Stimulated activated naive CD8-positive, alpha-beta T cell treated with anti-CD3 and anti-CD28 coated beads, Interleukin-15, amount 100 ng/mL, for 72 hours (primary cell): ENCODE data around the gene CNP.

Source experiments
- ATAC-seq: fragments of 150-1000 bp; cut with Tn5 transposase; 2 replicates; pipeline ENCODE4 v1.10.0; 2021; ENCODE audit warnings: mild to moderate bottlenecking, moderate library complexity
- DNase-seq, 2 donors: peaks; one replicate each; pipeline ENCODE4 v3.0.0; 2021 to 2022
- H3K27ac Mint-ChIP-seq, 2 donors: one replicate each; pipeline ENCODE4 v1.8.0; 2022; ENCODE audit warnings: mild to moderate bottlenecking in 2 of 2, mixed read lengths in 2 of 2, moderate library complexity in 2 of 2
- H3K27me3 Mint-ChIP-seq: one replicate; pipeline ENCODE4 v1.8.0; 2022; ENCODE audit warnings: mixed read lengths
- H3K4me1 Mint-ChIP-seq: one replicate; pipeline ENCODE4 v1.8.0; 2022; ENCODE audit warnings: mild to moderate bottlenecking, mixed read lengths
- H3K4me3 Mint-ChIP-seq, 2 donors: one replicate each; pipeline ENCODE4 v1.8.0; 2022; ENCODE audit warnings: mild to moderate bottlenecking in 2 of 2, mixed read lengths in 2 of 2, moderate library complexity in 1 of 2
- H3K9me3 Mint-ChIP-seq, 2 donors: one replicate each; pipeline ENCODE4 v1.8.0; 2022; ENCODE audit warnings: mixed read lengths in 2 of 2

Gene CNP

GRCh38 chr17:41935641-41936040 lies 31.0 kb upstream of the CNP start:
- H3K27ac Mint-ChIP-seq = no peak overlapping the region
- H3K27me3 Mint-ChIP-seq = no peaks in the 10 kb centered on the region
- no peak overlapping the region for H3K4me3 Mint-ChIP-seq
- H3K9me3 Mint-ChIP-seq = no peaks in the 10 kb centered on the region
- no peak for DNase-seq
- H3K4me1 Mint-ChIP-seq = peaks cover 16% of the 10 kb centered on the region
- ATAC-seq = no peak

- Mint-ChIP-seq H3K9me3 (no peaks in the 10 kb centered on the region), H3K4me3 (no peak overlapping the region), H3K27me3 (no peaks in the 10 kb centered on the region), H3K27ac (no peak overlapping the region), H3K4me1 (no peaks in the 10 kb centered on the region)
- ATAC-seq (no peak), DNase-seq (no peak)
These were observed 28.3 kb upstream of the CNP start for GRCh38 chr17:41937970-41938954.

GRCh38 chr17:41939044-41939692 lies 27.4 kb upstream of the CNP start:
- Mint-ChIP-seq H3K9me3 (no peaks in the 10 kb centered on the region), H3K27ac (no peak overlapping the region), H3K4me1 (no peaks in the 10 kb centered on the region), H3K4me3 (no peak overlapping the region), H3K27me3 (no peaks in the 10 kb centered on the region)
- DNase-seq (no peak), ATAC-seq (no peak)

- Mint-ChIP-seq H3K4me1 (no peaks in the 10 kb centered on the region), H3K4me3 (no peak overlapping the region)
- ATAC-seq = no peak
These were observed 26.9 kb upstream of the CNP start for GRCh38 chr17:41939693-41940090.

GRCh38 chr17:41941168-41941567 lies 25.4 kb upstream of the CNP start:
- H3K4me1 Mint-ChIP-seq = no peaks in the 10 kb centered on the region
- H3K4me3 Mint-ChIP-seq = no peak overlapping the region
- ATAC-seq = no peak
- DNase-seq = no peak
- no peaks in the 10 kb centered on the region for H3K9me3 Mint-ChIP-seq
- H3K27ac Mint-ChIP-seq = no peak overlapping the region
- H3K27me3 Mint-ChIP-seq = no peaks in the 10 kb centered on the region

More at GRCh38 chr17:41939693-41940090, 26.9 kb upstream of the CNP start:
- Mint-ChIP-seq H3K27me3 (no peaks in the 10 kb centered on the region), H3K27ac (no peak overlapping the region), H3K9me3 (no peaks in the 10 kb centered on the region)
- no peak for DNase-seq

- Mint-ChIP-seq H3K9me3 (no peaks in the 10 kb centered on the region), H3K4me3 (no peak overlapping the region), H3K27ac (no peak overlapping the region), H3K4me1 (no peaks in the 10 kb centered on the region), H3K27me3 (no peaks in the 10 kb centered on the region)
- no peak for DNase-seq
- ATAC-seq = no peak
These were observed 23.8 kb upstream of the CNP start for GRCh38 chr17:41942626-41943373.

GRCh38 chr17:41943492-41943891 lies 23.1 kb upstream of the CNP start:
- H3K27me3 Mint-ChIP-seq = no peaks in the 10 kb centered on the region
- no peaks in the 10 kb centered on the region for H3K9me3 Mint-ChIP-seq
- H3K27ac Mint-ChIP-seq = no peak overlapping the region
- H3K4me1 Mint-ChIP-seq = no peaks in the 10 kb centered on the region
- ATAC-seq = no peak
- no peak overlapping the region for H3K4me3 Mint-ChIP-seq
- no peak for DNase-seq

- ATAC-seq = no peak
- Mint-ChIP-seq H3K4me1 (no peaks in the 10 kb centered on the region), H3K4me3 (no peak overlapping the region), H3K27ac (no peak overlapping the region), H3K9me3 (no peaks in the 10 kb centered on the region), H3K27me3 (no peaks in the 10 kb centered on the region)
- no peak for DNase-seq
These were observed 21.7 kb upstream of the CNP start for GRCh38 chr17:41944943-41945342.

- ATAC-seq = no peak
- no peaks in the 10 kb centered on the region for H3K4me1 Mint-ChIP-seq
- H3K27ac Mint-ChIP-seq = no peak overlapping the region
These were observed 17.7 kb upstream of the CNP start for GRCh38 chr17:41948762-41949460.

GRCh38 chr17:41956522-41956921 lies 10.1 kb upstream of the CNP start:
- Mint-ChIP-seq H3K9me3 (no peaks in the 10 kb centered on the region), H3K27ac (no peak overlapping the region), H3K4me1 (no peaks in the 10 kb centered on the region), H3K27me3 (no peaks in the 10 kb centered on the region), H3K4me3 (no peak overlapping the region)
- ATAC-seq = no peak
- no peak for DNase-seq

More at GRCh38 chr17:41948762-41949460, 17.7 kb upstream of the CNP start:
- Mint-ChIP-seq H3K27me3 (no peaks in the 10 kb centered on the region), H3K9me3 (no peaks in the 10 kb centered on the region), H3K4me3 (no peak overlapping the region)
- DNase-seq = no peak

GRCh38 chr17:41957031-41957868 lies 9.3 kb upstream of the CNP start:
- Mint-ChIP-seq H3K9me3 (no peaks in the 10 kb centered on the region), H3K27ac (no peak overlapping the region), H3K27me3 (no peaks in the 10 kb centered on the region), H3K4me3 (no peak overlapping the region), H3K4me1 (no peaks in the 10 kb centered on the region)
- DNase-seq (no peak), ATAC-seq (no peak)

- H3K27ac Mint-ChIP-seq = peak overlapping the region in 1 of 2 donors; percentile 34
- no peak overlapping the region for H3K4me3 Mint-ChIP-seq
- H3K4me1 Mint-ChIP-seq = peaks cover 4% of the 10 kb centered on the region
- no peaks in the 10 kb centered on the region for H3K9me3 Mint-ChIP-seq
- no peaks in the 10 kb centered on the region for H3K27me3 Mint-ChIP-seq
- ATAC-seq = no peak
- no peak for DNase-seq
These were observed 8.6 kb upstream of the CNP start for GRCh38 chr17:41957869-41958439.

GRCh38 chr17:41959030-41959335 lies 7.6 kb upstream of the CNP start:
- Mint-ChIP-seq H3K4me1 (peaks cover 5% of the 10 kb centered on the region), H3K27ac (no peak overlapping the region)
- no peak for ATAC-seq

GRCh38 chr17:41959336-41960095 lies 7.1 kb upstream of the CNP start:
- Mint-ChIP-seq H3K27ac (no peak overlapping the region), H3K9me3 (no peaks in the 10 kb centered on the region), H3K4me1 (peaks cover 5% of the 10 kb centered on the region), H3K4me3 (no peak overlapping the region), H3K27me3 (no peaks in the 10 kb centered on the region)
- ATAC-seq (no peak), DNase-seq (no peak)

More at GRCh38 chr17:41959030-41959335, 7.6 kb upstream of the CNP start:
- Mint-ChIP-seq H3K27me3 (no peaks in the 10 kb centered on the region), H3K4me3 (no peak overlapping the region), H3K9me3 (no peaks in the 10 kb centered on the region)
- DNase-seq = no peak
